Measurements from ENCODE around the gene RANBP3.

- TF ChIP-seq CTCF (IDR thresholded peaks at IDR 0.05 in 4 of 5, conservative IDR thresholded peaks at IDR 0.05 in 1 of 5) (no peak), POLR2A (IDR thresholded peaks at IDR 0.05) (no peak)
These were observed 69.0 kb downstream of the RANBP3 start for GRCh38 chr19:5908773-5909442.

Data from gastrocnemius medialis (tissue), 4 donors.